GM21529 (cell line): Measurements from ENCODE around the gene CCDC66.
"Not testable (repeated sequence)": the region's sequence is repeated elsewhere in the genome, so short reads cannot be mapped to it uniquely, and the experiment has no call there.

ENCODE experiments used
- ATAC-seq: cut with Tn5 transposase; IDR thresholded peaks from one replicate; pipeline ENCODE4 v1.9.1; 2021; ENCODE audit not compliant: unreplicated experiment

The CCDC66 gene

DNA sequence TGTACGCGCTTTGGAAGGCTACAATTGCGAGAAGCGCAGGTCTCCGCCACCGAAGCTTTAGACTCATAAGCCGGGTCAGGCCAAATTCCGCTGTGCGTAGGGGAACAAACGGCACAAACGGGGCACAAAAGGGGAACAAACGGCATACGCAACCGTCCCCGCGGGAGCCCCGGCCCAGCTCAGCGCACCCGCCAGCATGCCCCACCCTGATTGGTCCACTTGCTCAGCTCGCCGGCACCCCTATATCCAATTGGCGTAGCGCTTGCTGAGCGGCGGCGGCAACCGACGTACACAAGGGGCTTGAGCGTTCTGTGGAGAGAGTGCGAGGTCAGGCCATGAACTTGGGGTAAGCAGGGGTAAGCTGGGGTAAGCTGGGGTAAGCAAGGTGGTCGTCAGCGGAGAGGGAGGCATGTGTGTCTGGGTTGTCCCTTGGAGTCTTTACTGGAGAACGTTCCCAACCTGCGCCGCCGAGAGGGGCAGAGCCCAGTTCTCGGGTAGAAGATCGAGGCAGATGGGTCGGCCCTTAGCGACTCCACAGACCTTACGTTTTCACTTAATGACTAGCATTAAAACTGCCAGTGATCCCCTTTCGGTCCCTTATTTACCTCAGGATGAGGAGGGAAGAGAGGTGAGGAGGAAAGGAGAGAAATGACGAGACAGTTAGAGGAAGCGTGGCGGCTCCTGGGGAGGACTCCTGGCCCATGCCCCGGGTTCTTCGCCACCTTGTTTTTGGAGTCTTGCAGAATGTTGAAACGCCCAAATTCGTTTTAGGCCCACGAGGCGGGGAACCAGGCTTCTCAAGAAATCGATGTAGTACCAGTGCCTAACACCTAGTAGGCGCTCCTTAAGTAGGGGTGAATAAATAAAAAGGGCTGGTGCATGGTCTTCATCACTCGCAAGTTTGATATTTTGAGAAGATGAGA lies at the start of gene CCDC66:
TSS of gene CCDC66 (plus strand) at position 268 of the 923 bp plus-strand sequence. CDS start at position 336, 68 bp downstream.
- peak; percentile 100 for ATAC-seq

DNA sequence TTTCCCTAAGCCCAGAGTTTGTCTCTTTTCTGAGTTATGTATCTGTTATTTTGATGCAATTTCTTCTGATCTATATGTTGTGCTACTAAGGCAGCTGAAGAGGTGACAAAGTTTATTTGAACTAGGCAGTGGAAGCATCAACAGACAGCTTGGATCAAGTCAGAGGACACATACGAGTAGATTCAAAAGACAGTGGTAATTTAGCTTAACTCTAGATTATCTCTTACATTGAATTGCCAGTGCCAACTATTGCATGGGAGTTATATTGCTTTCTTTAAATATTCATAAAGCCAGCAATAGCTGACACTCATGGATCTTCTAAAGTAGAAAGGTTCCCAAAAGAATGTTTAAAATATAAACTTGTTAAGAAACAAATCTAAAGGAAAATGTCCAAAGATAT lies 37.3 kb upstream of the CCDC66 start:
- ATAC-seq, result no peak

DNA sequence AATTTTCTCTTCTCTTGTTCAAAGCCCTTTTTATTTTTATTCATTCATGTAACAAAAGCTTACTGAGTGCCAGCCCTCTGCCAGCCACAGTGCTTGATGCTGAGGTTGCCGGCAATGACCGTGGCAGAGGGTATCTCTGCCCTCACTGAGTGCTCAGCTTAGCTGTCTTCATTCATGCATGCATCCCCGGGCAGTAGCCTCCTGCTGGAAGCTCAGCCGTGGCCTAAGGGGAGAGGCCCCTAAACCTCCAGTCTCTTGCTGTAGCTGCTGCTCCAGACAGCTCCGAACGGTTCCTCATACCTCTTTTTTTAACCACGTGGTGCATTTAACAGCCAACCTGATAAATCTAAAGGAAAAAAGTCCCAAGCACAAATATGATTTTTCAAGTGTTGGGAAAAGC lies 34.6 kb upstream of the CCDC66 start:
- ATAC-seq, result no peak

DNA sequence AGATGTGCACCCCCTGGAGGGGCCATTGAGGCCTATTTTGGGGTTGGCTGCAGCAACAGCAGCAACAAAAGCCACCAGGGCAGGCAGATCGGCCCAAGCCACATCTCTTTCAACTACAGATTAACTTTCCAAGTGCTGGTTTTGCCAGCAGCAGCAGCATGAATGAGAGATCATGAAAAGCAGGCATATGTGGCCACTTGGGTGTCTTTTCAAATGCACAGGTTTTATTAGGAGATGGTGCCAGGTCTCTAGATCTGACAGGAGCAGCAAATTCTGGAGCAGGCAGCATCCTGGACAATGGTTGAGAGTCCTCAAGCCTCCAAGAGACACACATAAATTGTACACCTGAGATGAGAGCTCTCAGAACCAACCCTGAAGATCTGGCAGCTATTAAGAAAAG lies 31.7 kb upstream of the CCDC66 start:
- no peak for ATAC-seq

DNA sequence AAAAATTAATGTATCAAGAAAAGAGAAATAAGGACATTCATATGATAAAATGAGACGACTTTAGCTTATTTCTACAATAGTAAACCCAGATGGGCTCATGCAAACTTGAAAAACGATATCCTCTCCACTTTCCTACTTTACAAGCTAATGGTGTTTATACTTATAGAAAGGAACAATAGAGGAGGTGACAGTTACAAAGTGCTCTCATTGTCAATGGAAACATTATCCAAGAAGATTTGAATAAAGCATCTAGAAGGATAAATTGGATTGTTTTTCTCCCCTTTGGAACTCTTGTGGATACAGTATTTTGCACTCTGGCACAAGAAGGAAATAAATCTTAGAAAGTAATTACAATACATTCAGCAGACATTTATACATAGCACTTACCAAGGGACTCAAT lies 20.2 kb upstream of the CCDC66 start:
- ATAC-seq, result no peak

DNA sequence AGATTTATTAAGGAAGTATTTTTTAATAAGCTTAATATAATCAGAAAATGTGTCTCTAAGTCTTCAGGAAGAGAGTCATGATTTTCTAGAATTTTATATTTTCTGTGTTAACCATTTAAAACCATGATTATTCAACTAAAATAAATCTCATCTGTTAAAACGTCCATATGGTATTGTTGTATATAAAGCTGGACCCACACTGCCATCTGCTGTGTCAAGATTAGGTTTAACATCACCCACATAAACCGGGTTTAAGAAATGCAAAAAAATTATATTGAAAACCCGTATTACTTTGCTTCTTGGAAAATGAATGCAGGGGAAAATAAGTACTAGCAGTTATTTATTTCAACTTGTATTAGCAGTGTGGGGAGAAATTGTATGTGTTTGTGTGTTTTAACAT lies 9.5 kb upstream of the CCDC66 start:
- ATAC-seq, result no peak

DNA sequence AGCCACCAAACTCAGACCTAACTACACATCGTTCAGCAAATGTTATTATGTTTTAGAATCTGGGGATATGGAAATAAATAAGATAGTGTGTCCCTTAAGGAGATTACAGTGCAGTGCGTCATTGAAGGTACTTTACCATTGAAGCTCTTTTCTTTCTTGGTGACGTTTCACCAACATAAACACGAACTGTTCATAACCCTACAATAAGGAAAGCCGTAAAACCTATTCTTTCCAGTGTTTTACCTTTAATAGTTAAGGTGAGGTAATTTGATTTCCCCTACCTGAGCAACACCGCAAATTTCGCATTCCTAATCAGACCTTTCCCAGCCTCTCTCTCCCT lies 826 bp downstream of the CCDC66 start:
- ATAC-seq, result no peak

DNA sequence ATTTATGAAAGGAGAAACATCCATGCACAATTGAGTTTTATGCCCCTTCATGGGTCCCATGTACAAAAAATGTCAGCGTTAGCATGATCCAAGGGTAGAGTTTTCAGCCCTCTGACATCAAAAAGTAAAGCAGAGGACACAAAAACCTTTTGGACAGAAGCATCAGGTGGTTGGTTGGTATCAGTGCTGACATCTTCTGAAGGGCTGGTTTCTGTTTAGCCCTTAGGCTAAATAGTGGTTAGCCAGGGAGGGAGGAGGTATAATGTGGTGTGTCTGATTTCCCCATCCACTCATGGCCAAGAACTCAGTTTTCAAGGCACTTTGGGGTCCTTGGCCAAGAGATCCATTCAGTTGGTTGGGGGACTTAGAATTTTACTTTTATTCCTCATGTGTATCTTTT lies 16.5 kb downstream of the CCDC66 start:
- ATAC-seq, result no peak

DNA sequence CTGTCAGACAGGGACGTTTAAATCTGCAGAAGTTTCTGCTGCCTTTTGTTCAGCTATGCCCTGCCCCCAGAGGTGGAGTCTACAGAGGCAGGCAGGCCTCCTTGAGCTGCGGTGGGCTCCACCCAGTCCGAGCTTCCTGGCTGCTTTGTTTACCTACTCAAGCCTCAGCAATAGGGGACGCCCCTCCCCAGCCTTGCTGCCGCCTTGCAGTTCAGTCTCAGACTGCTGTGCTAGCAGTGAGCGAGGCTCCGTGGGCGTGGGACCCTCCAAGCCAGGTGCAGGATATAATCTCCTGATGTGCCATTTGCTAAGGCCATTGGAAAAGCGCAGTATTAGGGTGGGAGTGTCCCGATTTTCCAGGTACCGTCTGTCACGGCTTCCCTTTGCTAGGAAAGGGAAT lies 25.0 kb downstream of the CCDC66 start:
- ATAC-seq, result not testable (repeated sequence)

DNA sequence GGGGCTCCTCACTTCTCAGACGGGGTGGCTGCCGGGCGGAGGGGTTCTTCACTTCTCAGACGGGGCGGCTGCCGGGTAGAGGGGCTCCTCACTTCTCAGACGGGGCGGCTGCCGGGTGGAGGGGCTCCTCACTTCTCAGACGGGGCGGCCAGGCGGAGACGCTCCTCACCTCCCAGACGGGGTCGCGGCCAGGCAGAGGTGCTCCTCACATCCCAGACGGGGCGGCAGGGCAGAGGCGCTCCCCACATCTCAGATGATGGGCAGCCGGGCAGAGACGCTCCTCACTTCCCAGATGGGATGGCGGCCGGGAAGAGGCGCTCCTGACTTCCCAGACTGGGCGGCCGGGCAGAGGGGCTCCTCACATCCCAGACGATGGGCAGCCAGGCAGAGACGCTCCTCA lies 27.3 kb downstream of the CCDC66 start:
- not testable (repeated sequence) for ATAC-seq

DNA sequence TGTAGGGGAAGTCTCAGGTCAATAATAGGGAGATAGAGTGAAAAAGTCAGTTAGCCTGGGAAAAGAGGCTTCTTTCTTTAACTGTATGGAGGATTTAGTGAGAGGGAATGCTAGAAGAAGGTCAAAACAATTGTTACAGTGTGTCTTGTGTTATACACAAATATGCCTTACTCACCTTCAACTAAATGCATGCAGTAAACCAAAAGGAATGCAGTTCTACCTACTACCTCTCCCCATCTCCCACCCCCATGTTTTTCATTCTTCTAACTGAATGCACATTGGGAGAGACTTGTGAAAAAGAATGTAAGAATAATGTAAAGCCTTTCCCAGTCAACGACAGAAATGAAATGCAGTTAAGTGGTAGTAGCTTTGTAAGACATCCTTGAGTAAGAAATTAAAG lies 33.8 kb downstream of the CCDC66 start:
- no peak for ATAC-seq

DNA sequence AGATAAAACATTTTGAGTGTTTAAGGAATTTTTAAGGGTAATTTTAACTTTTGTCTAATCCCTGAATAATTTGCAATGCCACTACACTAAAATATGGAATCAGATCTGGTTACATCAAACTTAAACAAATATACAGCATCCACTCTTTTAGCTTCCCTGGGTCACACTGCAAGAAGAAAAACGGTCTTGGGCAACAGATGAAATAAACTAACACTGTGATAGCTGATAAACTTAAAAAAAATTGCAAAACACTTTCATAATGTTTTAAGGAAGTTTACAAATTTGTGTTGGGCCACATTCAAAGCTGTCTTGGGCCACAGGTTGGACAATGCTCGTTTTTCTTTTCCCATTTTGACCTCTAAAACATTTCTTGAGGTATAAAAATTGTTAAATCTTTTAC lies 34.3 kb downstream of the CCDC66 start:
- no peak for ATAC-seq

DNA sequence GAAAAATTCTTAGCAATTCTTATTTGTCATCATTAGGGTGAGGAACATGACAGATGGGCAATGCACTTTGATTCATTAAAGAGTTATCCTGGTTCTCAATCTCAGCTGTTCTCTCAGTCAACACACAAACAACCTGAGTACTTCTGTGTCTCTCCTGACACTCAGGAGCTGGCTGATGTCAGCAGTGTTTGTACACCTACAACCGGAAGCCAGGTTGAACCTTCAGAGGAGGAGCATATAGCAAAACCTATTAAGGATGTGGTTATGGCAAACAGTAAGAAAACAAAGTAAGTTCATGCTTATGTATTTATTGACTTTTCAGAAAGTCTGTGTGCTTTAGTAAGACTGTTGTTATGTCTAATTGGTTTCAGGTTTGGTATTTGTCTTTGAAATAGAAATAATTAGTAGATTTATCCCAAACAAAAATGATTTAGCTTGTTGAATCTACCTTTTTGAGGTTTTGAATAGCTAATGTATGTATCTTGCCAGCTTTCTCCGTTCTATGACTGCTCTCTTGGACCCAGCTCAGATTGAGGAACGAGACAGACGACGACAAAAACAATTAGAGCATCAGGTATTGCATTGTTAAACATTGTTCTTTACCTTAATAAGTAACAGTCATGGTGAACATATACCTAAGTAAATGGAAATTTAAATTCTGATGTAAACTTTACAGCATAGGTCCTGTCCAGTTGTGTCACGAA lies 36.6 kb downstream of the CCDC66 start:
- ATAC-seq, result no peak

DNA sequence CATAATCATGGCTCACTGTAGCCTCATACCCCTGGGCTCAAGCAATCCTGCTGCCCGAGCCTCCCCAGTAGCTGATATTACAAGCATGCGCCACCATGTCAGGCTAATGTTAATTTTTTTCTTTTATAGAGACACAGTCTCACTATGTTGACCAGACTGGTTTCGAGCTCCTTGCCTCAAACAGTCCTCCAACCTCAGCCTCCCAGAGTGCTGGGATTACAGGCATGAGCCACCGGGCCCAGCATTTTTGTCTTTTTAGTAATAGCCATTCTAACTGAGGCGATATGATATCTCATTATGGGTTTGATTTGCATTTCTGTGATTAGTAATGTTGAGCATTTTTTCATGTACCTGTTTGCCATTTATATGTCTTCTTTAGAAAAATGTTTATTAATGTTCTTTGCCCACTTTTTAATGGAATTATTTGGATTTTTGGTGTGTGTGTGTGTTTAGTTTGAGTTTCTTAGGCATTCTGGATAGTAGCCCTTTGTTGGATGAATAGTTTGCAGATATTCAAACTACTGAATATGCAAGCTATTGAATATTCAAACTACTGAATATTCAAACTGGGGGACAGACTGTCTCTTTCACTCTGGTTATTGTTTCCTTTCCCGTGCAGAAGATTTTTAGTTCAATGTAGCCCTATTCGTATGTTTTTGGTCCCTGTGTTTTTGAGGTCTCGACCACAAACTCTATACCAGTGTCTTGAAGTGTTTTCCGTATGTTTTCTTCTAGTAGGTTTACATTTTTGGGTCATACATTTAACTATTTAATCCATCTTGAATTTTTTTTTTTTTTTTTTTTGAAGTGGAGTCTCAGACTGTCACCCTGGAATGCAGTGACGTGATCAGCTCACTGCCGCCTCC lies 39.2 kb downstream of the CCDC66 start:
- no peak for ATAC-seq

DNA sequence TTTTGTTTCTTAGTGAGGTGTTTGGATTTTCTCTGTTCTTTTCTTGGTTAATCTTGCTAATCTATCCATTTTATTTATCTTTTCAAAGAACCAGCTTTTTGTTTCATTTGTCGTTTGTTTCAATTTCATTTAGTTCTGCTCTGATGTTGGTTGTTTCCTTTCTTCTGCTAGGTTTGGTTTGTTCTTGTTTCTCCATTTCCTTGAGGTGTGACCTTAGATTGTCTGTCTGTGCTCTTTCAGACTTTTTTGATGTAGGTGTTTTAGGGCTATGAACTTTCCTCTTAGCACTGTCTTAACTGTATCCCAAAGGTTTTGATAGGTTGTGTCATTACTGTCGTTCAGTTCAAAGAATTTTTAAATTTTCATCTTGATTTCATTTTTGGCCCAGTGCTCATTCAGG lies 51.5 kb downstream of the CCDC66 start:
- ATAC-seq, result not testable (repeated sequence)

DNA sequence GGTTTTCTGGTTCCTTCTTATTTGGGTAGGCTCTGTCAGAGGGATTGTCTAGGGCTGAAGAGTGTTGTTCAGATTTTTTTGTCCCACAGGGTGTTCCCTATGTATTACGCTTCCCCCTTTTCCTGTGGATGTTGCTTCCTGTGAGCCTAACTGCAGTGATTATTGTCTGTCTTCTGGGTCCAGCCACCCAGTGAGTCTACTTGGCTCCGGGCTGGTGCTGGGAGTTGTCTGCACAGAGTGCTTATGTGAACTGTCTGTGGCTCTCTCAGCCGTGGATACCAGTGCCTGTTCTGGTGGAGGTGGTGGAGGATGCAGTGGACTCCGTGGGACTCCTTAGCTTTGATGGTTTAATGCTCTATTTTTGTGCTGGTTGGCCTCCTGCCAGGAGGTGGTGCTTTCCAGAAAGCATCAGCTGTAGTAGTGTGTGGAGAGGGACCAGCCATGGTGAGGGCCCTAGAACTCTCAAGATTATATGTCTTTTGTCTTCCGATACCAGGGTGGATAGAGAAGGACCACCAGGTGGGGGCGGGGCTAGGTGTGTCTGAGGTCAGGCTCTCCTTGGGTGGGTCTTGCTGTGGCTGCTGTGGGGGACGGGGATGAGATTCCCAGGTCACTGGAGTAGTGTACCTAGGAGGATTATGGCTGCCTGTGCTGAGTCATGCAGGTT lies 53.8 kb downstream of the CCDC66 start:
- no peak for ATAC-seq

DNA sequence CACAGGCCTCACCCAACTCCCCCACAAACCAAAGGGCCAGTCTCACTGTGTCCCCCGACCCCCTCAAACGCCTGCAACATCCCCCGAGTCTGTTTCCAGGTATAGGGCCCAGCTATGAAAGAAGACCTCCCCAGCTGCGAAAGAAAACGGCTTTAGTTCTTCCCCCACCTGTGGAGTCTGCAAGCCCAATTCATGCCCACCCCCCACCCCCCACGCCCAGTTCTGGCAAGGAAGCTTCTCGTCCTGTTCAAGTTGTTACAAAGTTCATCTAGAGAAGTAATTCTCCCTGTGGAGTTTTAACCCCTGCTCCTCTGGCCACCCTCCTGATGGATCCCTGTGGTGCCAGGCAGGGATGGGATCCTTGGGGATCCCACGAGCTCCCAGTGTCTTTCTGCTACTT lies 54.4 kb downstream of the CCDC66 start:
- no peak for ATAC-seq

DNA sequence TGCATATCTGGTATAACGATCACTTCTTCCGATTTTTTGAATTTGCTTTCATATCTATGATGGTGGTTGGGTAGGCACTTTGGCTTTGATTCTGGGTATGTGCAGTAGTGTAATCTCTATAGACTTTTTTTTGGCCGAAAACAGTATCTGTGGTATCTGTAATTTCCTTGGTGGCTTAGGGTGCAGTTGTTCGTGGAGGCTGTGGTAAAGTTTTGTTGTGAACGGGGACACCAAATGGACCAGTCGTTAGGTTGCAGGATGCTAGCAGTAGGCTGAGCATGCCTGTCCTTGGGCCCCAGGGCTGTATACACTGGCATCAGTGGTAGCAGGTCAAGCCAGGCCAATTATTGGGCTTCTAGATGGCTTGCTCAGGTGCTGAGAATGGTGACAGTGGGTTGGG lies 55.2 kb downstream of the CCDC66 start:
- no peak for ATAC-seq

DNA sequence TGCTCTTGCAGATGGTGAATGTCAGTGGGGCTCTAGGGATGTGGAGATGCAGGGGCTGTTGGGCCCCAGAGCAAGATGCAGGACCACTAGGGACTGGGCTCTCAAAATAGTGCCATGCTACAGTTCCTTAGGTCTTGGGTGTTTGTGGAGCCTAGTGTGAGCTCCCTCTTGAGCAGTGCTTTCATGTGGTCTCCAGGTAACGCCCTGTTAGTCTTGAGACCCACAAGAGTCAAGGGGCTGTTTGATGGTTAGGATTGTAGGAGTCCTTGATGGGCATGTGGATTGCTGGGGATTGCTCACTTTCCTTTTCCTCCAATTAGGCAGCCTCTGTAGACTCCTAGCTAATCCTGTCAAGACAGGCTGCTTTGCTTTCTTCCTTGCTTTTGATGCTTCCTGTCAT lies 56.0 kb downstream of the CCDC66 start:
- ATAC-seq, result no peak

DNA sequence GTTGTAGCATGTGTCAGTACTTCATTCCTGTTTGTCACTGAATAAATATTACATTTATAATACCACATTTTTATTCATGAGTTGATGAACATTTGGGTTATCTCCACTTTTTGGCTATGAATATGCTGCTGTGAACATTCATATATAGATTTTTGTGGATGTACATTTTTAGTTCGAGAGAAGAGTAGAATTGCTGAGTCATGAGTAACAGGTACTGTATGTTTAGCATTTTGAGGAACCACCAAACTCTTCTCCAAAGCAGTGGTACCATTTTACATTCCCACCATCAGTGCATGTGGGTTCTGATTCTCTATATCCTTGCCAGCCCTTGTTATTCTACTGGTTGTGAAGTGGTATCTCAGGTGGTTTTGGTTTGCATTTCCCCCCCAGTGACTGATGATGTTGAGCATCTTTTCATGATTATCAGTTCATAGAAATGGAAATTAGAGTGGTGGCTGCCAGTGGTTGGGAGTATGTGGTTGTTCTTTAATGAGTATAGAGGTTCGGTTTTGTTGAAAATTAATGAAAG lies 59.6 kb downstream of the CCDC66 start:
- ATAC-seq, result no peak

DNA sequence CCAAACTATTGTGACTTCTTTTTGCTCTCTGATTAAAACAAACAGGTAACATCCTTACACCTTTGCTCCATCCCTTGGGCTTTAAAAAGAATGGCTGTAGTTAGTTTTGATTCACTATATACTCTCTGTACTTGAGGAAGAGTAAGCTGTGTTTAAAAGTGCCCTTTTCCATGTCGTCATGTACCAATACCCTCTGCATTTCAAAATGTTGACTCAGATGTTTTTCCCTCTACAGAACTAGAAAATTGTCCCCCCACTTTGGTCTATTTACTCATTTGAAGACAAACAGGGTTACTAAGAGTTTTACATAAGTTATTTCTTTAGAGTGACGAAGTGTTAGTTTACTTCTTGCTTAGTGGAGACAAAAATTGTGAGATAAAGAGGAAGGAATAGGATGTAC lies 63.4 kb downstream of the CCDC66 start:
- ATAC-seq, result no peak
